SK-N-MC (cell line): ENCODE data around the gene SNX30.

Experiments
- EZH2 ChIP-seq: fragments of 200-600 bp; sonication (generic); IDR thresholded peaks from one replicate; pipeline ENCODE4 v1.6.1; 2017; ENCODE audit warnings: antibody characterized with exemption
- FOXP2 ChIP-seq: optimal IDR thresholded peaks from 2 replicates; pipeline ENCODE3; 2011; ENCODE audit warnings: mild to moderate bottlenecking, moderate library complexity; ENCODE audit not compliant: insufficient read depth; ENCODE audit errors: extremely low read length, control extremely low read depth
- POLR2AphosphoS5 ChIP-seq: IDR thresholded peaks from 2 replicates; pipeline ENCODE4 v1.6.1; 2012; ENCODE audit warnings: mild to moderate bottlenecking, low read depth, low read length, borderline replicate concordance

DNA sequence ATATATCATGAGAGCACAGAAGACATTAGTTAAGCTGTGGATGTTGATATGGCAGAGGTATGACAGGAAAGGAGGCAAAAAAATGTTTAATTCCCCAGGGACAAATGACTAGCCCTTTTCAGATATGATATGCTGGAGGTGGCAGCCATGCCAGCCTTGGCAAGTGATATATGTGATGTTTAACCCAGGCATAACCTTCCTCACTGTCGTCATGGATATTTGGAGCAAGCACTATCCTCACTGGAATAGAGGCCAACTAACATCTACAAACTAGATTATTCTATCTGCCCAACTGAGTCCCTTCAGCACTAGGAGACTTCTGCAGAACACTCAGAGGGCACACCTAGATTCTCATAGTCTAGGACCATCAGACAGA, 167.4 kb downstream of the SNX30 start:
- TF ChIP-seq EZH2 (no peak), POLR2AphosphoS5 (no peak), FOXP2 (no peak)
